Effector memory CD4-positive, alpha-beta T cell (primary cell): Measurements from ENCODE around the gene NR0B2.
"Not testable (repeated sequence)": the region's sequence is repeated elsewhere in the genome, so short reads cannot be mapped to it uniquely, and the experiment has no call there.

Experiments used
- DNase-seq, 3 donors: peaks; one replicate each; pipeline ENCODE4 v3.0.0-alpha.2; 2020
- H3K27ac ChIP-seq: 2 replicates; pipeline ENCODE4 v1.7.0; 2013; ENCODE audit warnings: mild to moderate bottlenecking, low read length, moderate library complexity; ENCODE audit not compliant: insufficient read depth, poor library complexity, severe bottlenecking
- H3K27me3 ChIP-seq: replicated peaks from 2 replicates; pipeline ENCODE4 v1.7.0; 2013; ENCODE audit warnings: mild to moderate bottlenecking, low read length; ENCODE audit not compliant: insufficient read depth, control insufficient read depth, poor library complexity, severe bottlenecking
- H3K36me3 ChIP-seq: 2 replicates; pipeline ENCODE4 v1.7.0; 2013; ENCODE audit warnings: mild to moderate bottlenecking, low read length, moderate library complexity; ENCODE audit not compliant: control insufficient read depth, insufficient read depth
- H3K4me1 ChIP-seq: 2 replicates; pipeline ENCODE4 v1.7.0; 2013; ENCODE audit warnings: low read length, mild to moderate bottlenecking; ENCODE audit not compliant: control insufficient read depth, insufficient read depth, poor library complexity, severe bottlenecking
- H3K4me3 ChIP-seq: 2 replicates; pipeline ENCODE4 v1.7.0; 2013; ENCODE audit warnings: low read length, low read depth, mild to moderate bottlenecking; ENCODE audit not compliant: insufficient read depth, poor library complexity, severe bottlenecking
- H3K9me3 ChIP-seq: 2 replicates; pipeline ENCODE4 v1.7.0; 2013; ENCODE audit warnings: mild to moderate bottlenecking, low read length, moderate library complexity; ENCODE audit not compliant: control insufficient read depth

Gene NR0B2

GRCh38 chr1:26951216-26951615, 37.4 kb upstream of the NR0B2 start:
- Histone ChIP-seq H3K4me1 (no peaks in the 10 kb centered on the region), H3K36me3 (peaks cover 9% of the 10 kb centered on the region), H3K4me3 (no peak overlapping the region), H3K27me3 (no peaks in the 10 kb centered on the region), H3K27ac (no peak overlapping the region), H3K9me3 (no peaks in the 10 kb centered on the region)
- no peak for DNase-seq

DNA sequence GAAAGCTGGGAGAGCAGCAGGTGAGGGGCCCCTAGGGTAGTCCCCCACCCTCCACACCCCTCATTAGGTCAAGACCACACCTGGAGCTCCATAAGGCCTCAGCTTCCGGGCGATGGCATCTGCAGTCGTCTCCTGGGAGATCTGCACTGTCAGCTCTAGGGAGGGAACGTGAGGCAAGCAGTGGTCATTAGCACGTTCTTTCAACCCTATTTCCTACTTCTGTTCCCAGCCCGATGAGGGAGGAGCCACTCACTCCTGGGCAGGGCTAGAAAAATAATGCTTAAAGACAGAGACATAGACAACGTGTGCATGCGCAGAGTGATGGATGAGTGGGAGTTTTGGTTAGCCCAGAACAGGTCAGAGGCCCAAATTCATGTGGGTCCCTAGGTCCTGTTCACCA, 36.8 kb upstream of the NR0B2 start:
- H3K4me1 ChIP-seq = no peaks in the 10 kb centered on the region
- peaks cover 15% of the 10 kb centered on the region for H3K36me3 ChIP-seq
- no peaks in the 10 kb centered on the region for H3K9me3 ChIP-seq
- H3K4me3 ChIP-seq = no peak overlapping the region
- no peak for DNase-seq
- H3K27me3 ChIP-seq = no peaks in the 10 kb centered on the region
- H3K27ac ChIP-seq = no peak overlapping the region

- no peaks in the 10 kb centered on the region for H3K4me1 ChIP-seq
- H3K36me3 ChIP-seq = peaks cover 21% of the 10 kb centered on the region
- H3K4me3 ChIP-seq = no peak overlapping the region
- DNase-seq = no peak
- no peaks in the 10 kb centered on the region for H3K9me3 ChIP-seq
- no peak overlapping the region for H3K27ac ChIP-seq
- H3K27me3 ChIP-seq = no peaks in the 10 kb centered on the region
These were observed 36.1 kb upstream of the NR0B2 start for GRCh38 chr1:26949926-26950319.

DNA sequence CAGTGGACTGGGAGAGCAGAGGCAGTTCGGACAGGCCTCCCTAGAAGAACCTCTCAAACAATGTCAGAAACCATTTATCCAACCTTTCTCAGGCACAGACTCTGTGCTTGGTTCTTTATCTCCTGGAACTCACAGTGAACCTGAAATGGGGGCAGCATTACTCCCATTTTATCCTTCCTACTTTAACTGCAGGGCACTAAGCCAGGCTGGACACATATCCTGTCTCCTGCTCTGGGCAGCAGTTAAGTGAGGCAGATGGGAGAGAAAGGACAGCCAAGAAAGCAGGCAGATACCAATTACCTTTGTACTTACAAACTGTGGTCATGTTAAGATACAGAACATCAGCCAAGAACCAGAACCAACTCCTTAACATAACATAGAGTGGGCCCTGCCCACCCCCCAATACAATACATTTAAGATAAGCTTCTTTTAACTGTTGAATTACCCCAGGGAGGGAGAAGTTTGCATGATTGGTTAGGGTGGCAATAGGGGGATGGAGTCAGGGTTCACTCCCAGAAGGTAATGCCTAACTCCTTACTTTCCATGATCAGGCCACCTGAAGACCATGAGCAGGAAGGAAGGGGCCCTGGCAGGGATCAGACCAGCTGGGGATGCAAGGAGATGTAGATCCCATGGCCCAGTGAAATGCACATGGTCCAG, 35.6 kb upstream of the NR0B2 start:
- H3K27ac ChIP-seq = no peak overlapping the region
- no peaks in the 10 kb centered on the region for H3K9me3 ChIP-seq
- H3K27me3 ChIP-seq = no peaks in the 10 kb centered on the region
- DNase-seq = no peak
- H3K36me3 ChIP-seq = peaks cover 22% of the 10 kb centered on the region
- no peak overlapping the region for H3K4me3 ChIP-seq
- H3K4me1 ChIP-seq = no peaks in the 10 kb centered on the region

DNA sequence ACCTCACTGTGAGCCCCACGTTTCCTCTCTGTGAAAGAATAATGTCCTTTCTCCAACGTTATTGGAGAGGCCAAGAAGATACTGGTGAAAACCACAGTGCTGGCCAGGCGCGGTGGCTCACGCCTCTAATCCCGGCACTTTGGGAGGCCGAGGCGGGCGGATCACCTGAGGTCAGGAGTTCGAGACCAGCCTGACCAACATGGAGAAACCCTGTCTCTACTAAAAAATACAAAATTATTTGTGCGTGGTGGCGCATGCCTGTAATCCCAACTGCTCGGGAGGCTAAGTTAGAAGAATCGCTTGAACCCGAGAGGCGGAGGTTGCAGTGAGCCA, 34.9 kb upstream of the NR0B2 start:
- H3K27me3 ChIP-seq, DNase-seq, H3K27ac ChIP-seq, H3K4me1 ChIP-seq, H3K9me3 ChIP-seq, H3K4me3 ChIP-seq: not testable (repeated sequence)
- H3K36me3 ChIP-seq = peaks cover 27% of the 10 kb centered on the region

GRCh38 chr1:26946270-26946669, 32.5 kb upstream of the NR0B2 start:
- DNase-seq = no peak
- Histone ChIP-seq H3K4me1 (no peaks in the 10 kb centered on the region), H3K9me3 (no peaks in the 10 kb centered on the region), H3K4me3 (no peak overlapping the region), H3K36me3 (peaks cover 50% of the 10 kb centered on the region), H3K27ac (no peak overlapping the region), H3K27me3 (no peaks in the 10 kb centered on the region)

DNA sequence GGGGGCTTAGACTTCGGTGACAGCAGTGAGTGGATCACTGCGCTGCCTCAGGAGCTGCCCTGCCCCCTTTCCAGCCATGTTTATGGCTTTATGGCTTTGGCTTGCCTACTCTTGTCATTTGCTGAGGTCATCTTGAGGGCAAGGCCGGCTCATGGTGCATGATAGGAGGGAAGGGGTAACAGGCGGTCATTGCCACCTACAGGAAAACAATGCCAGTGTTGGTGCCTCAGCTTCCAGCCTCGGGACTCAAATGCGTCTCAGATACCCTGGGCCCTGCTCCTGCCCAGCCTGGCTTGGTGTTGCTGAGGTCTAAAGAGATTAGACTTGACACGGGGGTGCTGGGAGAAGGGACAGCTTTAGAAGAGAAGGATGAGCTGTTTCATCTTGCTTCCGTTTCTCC, 32.0 kb upstream of the NR0B2 start:
- Histone ChIP-seq H3K4me1 (no peaks in the 10 kb centered on the region), H3K4me3 (no peak overlapping the region), H3K27me3 (no peaks in the 10 kb centered on the region), H3K27ac (no peak overlapping the region), H3K36me3 (peaks cover 51% of the 10 kb centered on the region), H3K9me3 (no peaks in the 10 kb centered on the region)
- no peak for DNase-seq

GRCh38 chr1:26945138-26945537, 31.4 kb upstream of the NR0B2 start:
- no peaks in the 10 kb centered on the region for H3K9me3 ChIP-seq
- H3K27me3 ChIP-seq = no peaks in the 10 kb centered on the region
- no peak overlapping the region for H3K27ac ChIP-seq
- H3K4me1 ChIP-seq = no peaks in the 10 kb centered on the region
- no peak for DNase-seq
- peaks cover 51% of the 10 kb centered on the region for H3K36me3 ChIP-seq
- no peak overlapping the region for H3K4me3 ChIP-seq

DNA sequence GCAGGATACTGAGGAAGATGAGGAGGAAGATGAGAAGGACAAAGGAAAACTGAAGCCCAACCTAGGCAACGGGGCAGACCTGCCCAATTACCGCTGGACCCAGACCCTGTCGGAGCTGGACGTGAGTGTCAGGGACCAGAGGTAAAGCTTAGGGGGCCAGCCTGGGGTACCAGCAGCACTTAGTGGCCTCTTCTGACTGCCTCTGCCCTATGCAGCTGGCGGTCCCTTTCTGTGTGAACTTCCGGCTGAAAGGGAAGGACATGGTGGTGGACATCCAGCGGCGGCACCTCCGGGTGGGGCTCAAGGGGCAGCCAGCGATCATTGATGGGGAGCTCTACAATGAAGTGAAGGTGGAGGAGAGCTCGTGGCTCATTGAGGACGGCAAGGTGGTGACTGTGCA, 28.9 kb upstream of the NR0B2 start:
- Histone ChIP-seq H3K27ac (no peak overlapping the region), H3K36me3 (peaks cover 45% of the 10 kb centered on the region), H3K27me3 (no peaks in the 10 kb centered on the region), H3K4me3 (no peak overlapping the region), H3K9me3 (no peaks in the 10 kb centered on the region), H3K4me1 (no peaks in the 10 kb centered on the region)
- no peak for DNase-seq

GRCh38 chr1:26941311-26941710, 27.5 kb upstream of the NR0B2 start:
- no peak overlapping the region for H3K4me3 ChIP-seq
- no peaks in the 10 kb centered on the region for H3K4me1 ChIP-seq
- no peaks in the 10 kb centered on the region for H3K27me3 ChIP-seq
- H3K9me3 ChIP-seq = no peaks in the 10 kb centered on the region
- H3K27ac ChIP-seq = no peak overlapping the region
- H3K36me3 ChIP-seq = peaks cover 50% of the 10 kb centered on the region
- DNase-seq = no peak

DNA sequence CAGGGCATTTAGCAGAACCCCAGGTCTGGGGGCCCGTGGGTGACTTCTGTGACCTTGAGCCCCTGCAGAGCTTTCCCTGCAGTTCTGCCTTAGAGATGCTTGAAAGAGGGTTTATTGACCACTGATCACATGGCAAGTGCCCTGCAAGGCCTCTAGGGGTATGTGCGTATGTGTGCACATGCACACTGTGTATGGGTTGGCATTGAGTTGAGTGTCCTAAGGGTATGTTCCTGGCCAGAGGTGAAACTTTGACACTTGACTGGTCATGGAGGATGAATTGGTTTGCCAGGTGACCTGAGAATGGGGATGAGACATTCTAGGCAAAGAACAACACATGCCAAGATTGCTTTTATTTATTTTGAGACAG, 24.9 kb upstream of the NR0B2 start:
- H3K4me1 ChIP-seq = no peaks in the 10 kb centered on the region
- peaks cover 44% of the 10 kb centered on the region for H3K36me3 ChIP-seq
- no peaks in the 10 kb centered on the region for H3K27me3 ChIP-seq
- no peaks in the 10 kb centered on the region for H3K9me3 ChIP-seq
- no peak overlapping the region for H3K4me3 ChIP-seq
- DNase-seq = no peak
- H3K27ac ChIP-seq = no peak overlapping the region
